Measurements from ENCODE around the gene FRRS1L.

FRRS1L gene

DNA sequence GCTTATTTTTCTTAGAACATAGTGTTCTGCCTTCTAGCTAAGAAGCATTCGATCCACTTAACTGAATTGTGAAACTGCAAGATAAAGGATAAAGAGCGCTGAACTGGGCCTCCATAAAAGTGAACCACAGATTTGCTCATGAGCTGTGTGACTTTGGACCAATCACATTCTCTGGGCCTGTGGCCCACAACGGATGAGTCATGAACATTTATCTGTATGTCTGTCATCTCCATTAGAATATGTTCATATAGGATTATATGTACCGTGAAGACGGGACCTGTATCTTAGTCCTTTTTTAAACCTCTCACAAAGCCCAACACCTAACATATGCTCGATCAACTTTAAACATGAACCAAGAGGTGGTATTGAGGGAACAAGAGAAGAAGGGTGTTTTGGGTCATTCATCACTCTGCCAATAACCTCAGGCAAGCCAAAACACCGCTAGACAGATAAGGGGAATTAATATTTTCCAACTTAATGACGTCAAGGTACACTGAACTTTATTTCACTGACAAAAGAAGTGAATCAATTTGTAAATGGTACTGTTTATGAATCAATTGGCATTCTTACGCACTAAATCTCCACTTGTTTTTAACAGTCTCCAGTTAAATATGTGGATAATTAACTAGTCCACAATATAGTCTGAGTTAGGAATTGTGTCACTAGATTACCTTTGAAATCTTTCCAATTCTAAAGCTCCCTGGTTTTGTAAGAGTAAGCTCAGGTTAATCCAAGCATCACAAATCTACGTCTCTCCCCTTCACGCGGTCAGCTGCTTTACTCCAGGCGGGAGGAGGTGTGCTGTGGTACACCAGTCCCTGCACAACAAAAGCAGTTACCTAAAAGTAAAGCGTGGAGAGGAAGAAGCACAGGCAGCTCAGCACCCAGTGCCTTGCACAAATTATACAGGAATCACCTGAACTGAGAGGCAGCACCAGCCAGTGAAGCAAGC lies 48.9 kb downstream of the FRRS1L start:
- Histone ChIP-seq H3K27ac (ENCODE audit: poor library complexity, severe bottlenecking) (peak overlapping the region; percentile 71), H3K27me3 (ENCODE audit: insufficient read depth, poor library complexity, severe bottlenecking) (no peaks in the 10 kb centered on the region), H3K36me3 (ENCODE audit: low read depth) (peaks cover 11% of the 10 kb centered on the region; the same call in 1 of the 2 replicates), H3K4me1 (ENCODE audit: insufficient read depth, poor library complexity, severe bottlenecking) (peaks cover 42% of the 10 kb centered on the region), H3K4me3 (ENCODE audit: severe bottlenecking) (peak overlapping the region; percentile 82), H3K9me3 (ENCODE audit: severe bottlenecking) (no peaks in the 10 kb centered on the region)
- peak; percentile 67 for DNase-seq (ENCODE audit: low spot score)
- TF ChIP-seq, protein P1, sequence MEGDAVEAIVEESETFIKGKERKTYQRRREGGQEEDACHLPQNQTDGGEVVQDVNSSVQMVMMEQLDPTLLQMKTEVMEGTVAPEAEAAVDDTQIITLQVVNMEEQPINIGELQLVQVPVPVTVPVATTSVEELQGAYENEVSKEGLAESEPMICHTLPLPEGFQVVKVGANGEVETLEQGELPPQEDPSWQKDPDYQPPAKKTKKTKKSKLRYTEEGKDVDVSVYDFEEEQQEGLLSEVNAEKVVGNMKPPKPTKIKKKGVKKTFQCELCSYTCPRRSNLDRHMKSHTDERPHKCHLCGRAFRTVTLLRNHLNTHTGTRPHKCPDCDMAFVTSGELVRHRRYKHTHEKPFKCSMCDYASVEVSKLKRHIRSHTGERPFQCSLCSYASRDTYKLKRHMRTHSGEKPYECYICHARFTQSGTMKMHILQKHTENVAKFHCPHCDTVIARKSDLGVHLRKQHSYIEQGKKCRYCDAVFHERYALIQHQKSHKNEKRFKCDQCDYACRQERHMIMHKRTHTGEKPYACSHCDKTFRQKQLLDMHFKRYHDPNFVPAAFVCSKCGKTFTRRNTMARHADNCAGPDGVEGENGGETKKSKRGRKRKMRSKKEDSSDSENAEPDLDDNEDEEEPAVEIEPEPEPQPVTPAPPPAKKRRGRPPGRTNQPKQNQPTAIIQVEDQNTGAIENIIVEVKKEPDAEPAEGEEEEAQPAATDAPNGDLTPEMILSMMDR (IDR thresholded peaks at IDR 0.05; ENCODE audit: poor library complexity, severe bottlenecking) = no peak
- ATAC-seq (ENCODE audit: low read depth) = peak; percentile 53

GRCh38 chr9:109115931-109116526 lies 51.0 kb downstream of the FRRS1L start:
- TF ChIP-seq, protein P1 (IDR thresholded peaks at IDR 0.05; ENCODE audit: poor library complexity, severe bottlenecking) = no peak
- peaks cover 56% of the 10 kb centered on the region for H3K4me1 ChIP-seq (ENCODE audit: insufficient read depth, poor library complexity, severe bottlenecking)
- no peak overlapping the region for H3K4me3 ChIP-seq (ENCODE audit: severe bottlenecking)
- DNase-seq (ENCODE audit: low spot score) (no peak), ATAC-seq (ENCODE audit: low read depth) (no peak)
- no peaks in the 10 kb centered on the region for H3K27me3 ChIP-seq (ENCODE audit: insufficient read depth, poor library complexity, severe bottlenecking)
- H3K9me3 ChIP-seq (ENCODE audit: severe bottlenecking) = no peaks in the 10 kb centered on the region
- H3K27ac ChIP-seq (ENCODE audit: poor library complexity, severe bottlenecking) = peak overlapping the region; percentile 71
- peaks cover 17% of the 10 kb centered on the region; the same call in 1 of the 2 replicates for H3K36me3 ChIP-seq (ENCODE audit: low read depth)

- peak; percentile 47 for ATAC-seq (ENCODE audit: low read depth)
These were observed 52.4 kb downstream of the FRRS1L start for GRCh38 chr9:109114670-109115069.

DNA sequence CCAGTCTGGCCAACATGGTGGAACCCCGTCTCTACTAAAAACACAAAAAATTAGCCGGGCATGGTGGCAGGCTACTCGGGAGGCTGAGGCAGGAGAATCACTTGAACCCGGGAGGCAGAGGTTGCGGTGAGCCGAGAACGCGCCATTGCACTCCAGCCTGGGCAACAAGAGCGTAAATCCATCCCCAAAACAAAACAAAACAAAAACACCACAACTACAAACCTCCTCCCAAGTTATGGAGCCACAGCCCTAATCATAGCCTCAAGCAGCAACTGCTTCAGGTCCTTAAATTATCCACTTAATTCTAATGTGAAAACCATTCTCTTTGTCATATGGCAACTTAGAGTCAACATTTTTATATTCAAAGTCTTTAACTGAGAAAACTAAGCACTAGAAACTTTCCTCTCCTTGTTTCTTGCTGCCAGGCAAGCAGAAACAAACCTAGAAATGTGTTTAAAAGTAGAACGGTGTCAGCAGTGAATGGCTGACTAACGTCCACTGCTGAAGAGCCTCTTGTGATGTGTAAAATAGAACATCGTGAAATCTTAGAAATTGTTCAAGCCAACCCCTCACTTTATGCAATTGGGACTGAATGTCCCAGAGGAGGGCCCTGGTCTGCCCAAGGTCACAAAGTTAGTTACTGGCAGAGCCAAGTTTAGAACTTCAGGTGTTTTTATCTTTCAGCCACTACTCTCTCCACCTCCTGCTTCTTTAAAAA lies 53.0 kb downstream of the FRRS1L start:
- H3K4me3 ChIP-seq (ENCODE audit: severe bottlenecking) = no peak overlapping the region
- TF ChIP-seq, protein P1 (IDR thresholded peaks at IDR 0.05; ENCODE audit: poor library complexity, severe bottlenecking) = no peak
- peaks cover 67% of the 10 kb centered on the region for H3K4me1 ChIP-seq (ENCODE audit: insufficient read depth, poor library complexity, severe bottlenecking)
- H3K27ac ChIP-seq (ENCODE audit: poor library complexity, severe bottlenecking) = peak overlapping the region; percentile 71
- ATAC-seq (ENCODE audit: low read depth) = no peak
- H3K9me3 ChIP-seq (ENCODE audit: severe bottlenecking) = no peaks in the 10 kb centered on the region
- no peak for DNase-seq (ENCODE audit: low spot score)
- H3K27me3 ChIP-seq (ENCODE audit: insufficient read depth, poor library complexity, severe bottlenecking) = no peaks in the 10 kb centered on the region
- peaks cover 20% of the 10 kb centered on the region; the same call in 1 of the 2 replicates for H3K36me3 ChIP-seq (ENCODE audit: low read depth)

More at GRCh38 chr9:109114670-109115069, 52.4 kb downstream of the FRRS1L start:
- H3K4me1 ChIP-seq (ENCODE audit: insufficient read depth, poor library complexity, severe bottlenecking) = peaks cover 61% of the 10 kb centered on the region
- DNase-seq (ENCODE audit: low spot score) = no peak
- H3K4me3 ChIP-seq (ENCODE audit: severe bottlenecking) = no peak overlapping the region
- peak overlapping the region; percentile 71 for H3K27ac ChIP-seq (ENCODE audit: poor library complexity, severe bottlenecking)
- TF ChIP-seq, protein P1 (IDR thresholded peaks at IDR 0.05; ENCODE audit: poor library complexity, severe bottlenecking) = no peak
- H3K9me3 ChIP-seq (ENCODE audit: severe bottlenecking) = no peaks in the 10 kb centered on the region
- H3K27me3 ChIP-seq (ENCODE audit: insufficient read depth, poor library complexity, severe bottlenecking) = no peaks in the 10 kb centered on the region
- peaks cover 17% of the 10 kb centered on the region; the same call in 1 of the 2 replicates for H3K36me3 ChIP-seq (ENCODE audit: low read depth)

All from RWPE2 (cell line).